ENCODE measurements around the gene FOXP3. TPM values are rescaled to one million over a fixed set of nuclear protein-coding genes. Genes with fewer than 3 reads are reported as not detected.

Gene FOXP3
- total RNA-seq, 1 donor from 2014 or later: 0.29 TPM

- CTCF ChIA-PET: no interaction called here
- no peak overlapping the region for H3K4me3 Mint-ChIP-seq
- intact Hi-C loops (cut with micrococcal nuclease): no loop called here
- no peaks in the 10 kb centered on the region for H3K36me3 Mint-ChIP-seq (ENCODE audit: low read depth)
- no peaks in the 10 kb centered on the region for H3K27me3 Mint-ChIP-seq
- POLR2A ChIA-PET: no interaction called here
- no peaks in the 10 kb centered on the region for H3K4me1 Mint-ChIP-seq
- no peak for ATAC-seq (ENCODE audit: low read depth)
- no peak overlapping the region for H3K27ac Mint-ChIP-seq
- no peak for TF ChIP-seq CTCF (IDR thresholded peaks at IDR 0.05)
- H3K9me3 Mint-ChIP-seq: no peaks in the 10 kb centered on the region
- no peak for DNase-seq
Measured at GRCh38 chrX:49290215-49290614, 25.7 kb upstream of the FOXP3 start.

- intact Hi-C loops (cut with micrococcal nuclease): no loop called here
- DNase-seq (no peak), ATAC-seq (ENCODE audit: low read depth) (no peak)
- Mint-ChIP-seq H3K4me1 (no peaks in the 10 kb centered on the region), H3K4me3 (no peak overlapping the region), H3K9me3 (no peaks in the 10 kb centered on the region), H3K36me3 (ENCODE audit: low read depth) (no peaks in the 10 kb centered on the region), H3K27me3 (no peaks in the 10 kb centered on the region), H3K27ac (no peak overlapping the region)
- CTCF ChIA-PET: no interaction called here
- TF ChIP-seq CTCF (IDR thresholded peaks at IDR 0.05): no peak
- POLR2A ChIA-PET: no interaction called here
Measured at GRCh38 chrX:49287665-49288064, 23.2 kb upstream of the FOXP3 start.

- no peak for ATAC-seq (ENCODE audit: low read depth)
- intact Hi-C loops (cut with micrococcal nuclease): no loop called here
- H3K27ac Mint-ChIP-seq: no peak overlapping the region
- H3K4me3 Mint-ChIP-seq: no peak overlapping the region
- CTCF ChIA-PET: no interaction called here
- no peaks in the 10 kb centered on the region for H3K36me3 Mint-ChIP-seq (ENCODE audit: low read depth)
- POLR2A ChIA-PET: no interaction called here
- no peaks in the 10 kb centered on the region for H3K9me3 Mint-ChIP-seq
- no peaks in the 10 kb centered on the region for H3K27me3 Mint-ChIP-seq
- DNase-seq: no peak
- no peaks in the 10 kb centered on the region for H3K4me1 Mint-ChIP-seq
- no peak for TF ChIP-seq CTCF (IDR thresholded peaks at IDR 0.05)
Measured at GRCh38 chrX:49286581-49286980, 22.1 kb upstream of the FOXP3 start.

- no peak for DNase-seq
- Mint-ChIP-seq H3K9me3 (no peaks in the 10 kb centered on the region), H3K4me3 (no peak overlapping the region), H3K36me3 (ENCODE audit: low read depth) (no peaks in the 10 kb centered on the region), H3K27ac (no peak overlapping the region), H3K27me3 (no peaks in the 10 kb centered on the region), H3K4me1 (no peaks in the 10 kb centered on the region)
- intact Hi-C loops (cut with micrococcal nuclease): no loop called here
- no peak for ATAC-seq (ENCODE audit: low read depth)
- no peak for TF ChIP-seq CTCF (IDR thresholded peaks at IDR 0.05)
- ChIA-PET CTCF (no interaction called here), POLR2A (no interaction called here)
Measured at GRCh38 chrX:49286136-49286535, 21.6 kb upstream of the FOXP3 start.

- no peaks in the 10 kb centered on the region for H3K36me3 Mint-ChIP-seq (ENCODE audit: low read depth)
- ATAC-seq (ENCODE audit: low read depth) (no peak), DNase-seq (no peak)
- H3K4me1 Mint-ChIP-seq: no peaks in the 10 kb centered on the region
- ChIA-PET CTCF (no interaction called here), POLR2A (interaction anchor here (0.6 kb wide), 1 partner anchor 241 kb away, joined by 3 read pairs; the partner anchor contains the start of gene TFE3)
- no peak overlapping the region for H3K27ac Mint-ChIP-seq
- H3K4me3 Mint-ChIP-seq: no peak overlapping the region
- TF ChIP-seq CTCF (IDR thresholded peaks at IDR 0.05): no peak
- H3K27me3 Mint-ChIP-seq: no peaks in the 10 kb centered on the region
- H3K9me3 Mint-ChIP-seq: no peaks in the 10 kb centered on the region
- intact Hi-C loops (cut with micrococcal nuclease): no loop called here
Measured at GRCh38 chrX:49284212-49284611, 19.7 kb upstream of the FOXP3 start.
